IMR-90 (cell line): ENCODE data around the gene CD55. TPM values are rescaled to one million over a fixed set of nuclear protein-coding genes. Genes with fewer than 3 reads are reported as not detected.

Experiments used
- ATAC-seq: fragments of 200-7000 bp; cut with Tn5 transposase; 2 replicates; pipeline ENCODE4 v1.9.1; 2020; ENCODE audit warnings: low read depth, mild to moderate bottlenecking, moderate library complexity
- BruUV-seq: library from RNA; stranded (reverse); fragments of 400-500 nt; replicated peaks from 2 replicates; lab custom pipeline; 2021; lab: Mats Ljungman, UMichigan
- CTCF ChIA-PET: fragments of 300-600 bp; formaldehyde crosslinking; extraction: SDS; loops from one replicate; lab custom pipeline; 2021; ENCODE audit warnings: antibody characterized with exemption; lab: Yijun Ruan, JAX
- POLR2A ChIA-PET: fragments of 300-600 bp; sonication (Branson Sonifier 250); formaldehyde crosslinking; loops from one replicate; lab custom pipeline; 2022; ENCODE audit warnings: antibody characterized with exemption; ENCODE audit not compliant: unreplicated experiment; lab: Charles Lee
- DNase-seq: peaks from one replicate; pipeline ENCODE4 v3.0.0; 2013
- H2AFZ ChIP-seq: replicated peaks from 2 replicates; pipeline ENCODE3; 2013; ENCODE audit warnings: low read length, mild to moderate bottlenecking; ENCODE audit not compliant: poor library complexity
- H2AK5ac ChIP-seq: 2 replicates; pipeline ENCODE4 v1.6.1; 2013; ENCODE audit warnings: low read depth, low read length, inconsistent platforms
- H2AK9ac ChIP-seq: replicated peaks from 2 replicates; pipeline ENCODE3; 2013; ENCODE audit warnings: mild to moderate bottlenecking, low read depth, low read length, moderate library complexity; ENCODE audit not compliant: poor library complexity
- H2BK120ac ChIP-seq: 2 replicates; pipeline ENCODE4 v1.6.1; 2013; ENCODE audit warnings: low read depth, low read length, inconsistent platforms
- H2BK15ac ChIP-seq: 3 replicates; pipeline ENCODE4 v1.6.1; 2013; ENCODE audit warnings: low read depth, low read length, inconsistent platforms
- H2BK20ac ChIP-seq: 2 replicates; pipeline ENCODE4 v1.6.1; 2013; ENCODE audit warnings: low read depth, mild to moderate bottlenecking, inconsistent platforms, low read length, moderate library complexity
- H2BK5ac ChIP-seq: 2 replicates; pipeline ENCODE4 v1.6.1; 2013; ENCODE audit warnings: mild to moderate bottlenecking, low read depth, low read length, inconsistent platforms; ENCODE audit not compliant: poor library complexity, severe bottlenecking
- H3K14ac ChIP-seq: replicated peaks from 2 replicates; pipeline ENCODE4 v1.6.1; 2013; ENCODE audit warnings: low read depth, low read length, inconsistent platforms
- H3K18ac ChIP-seq: 2 replicates; pipeline ENCODE4 v1.6.1; 2013; ENCODE audit warnings: low read depth, low read length, control low read depth
- H3K23ac ChIP-seq: 2 replicates; pipeline ENCODE4 v1.6.1; 2013; ENCODE audit warnings: low read depth, low read length, inconsistent platforms
- H3K27ac ChIP-seq: 2 replicates; pipeline ENCODE4 v1.5.1; 2013; ENCODE audit warnings: mild to moderate bottlenecking, control low read depth, low read length; ENCODE audit not compliant: insufficient read depth
- H3K27me3 ChIP-seq: 2 replicates; pipeline ENCODE4 v1.6.1; 2013; ENCODE audit warnings: low read length; ENCODE audit not compliant: control insufficient read depth, insufficient read depth
- H3K36me3 ChIP-seq: 2 replicates; pipeline ENCODE4 v1.6.1; 2013; ENCODE audit warnings: low read length, mixed read lengths; ENCODE audit not compliant: control insufficient read depth, insufficient read depth
- H3K4ac ChIP-seq: 2 replicates; pipeline ENCODE4 v1.6.1; 2013; ENCODE audit warnings: low read depth, low read length, inconsistent platforms
- H3K4me1 ChIP-seq: 2 replicates; pipeline ENCODE4 v1.6.1; 2013; ENCODE audit warnings: low read length, mixed read lengths; ENCODE audit not compliant: control insufficient read depth, insufficient read depth
- H3K4me2 ChIP-seq: 2 replicates; pipeline ENCODE4 v1.6.1; 2013; ENCODE audit warnings: low read depth, mild to moderate bottlenecking, control low read depth, low read length, moderate library complexity
- H3K4me3 ChIP-seq: 2 replicates; pipeline ENCODE4 v1.5.1; 2013; ENCODE audit warnings: low read depth, mild to moderate bottlenecking, control low read depth, low read length, moderate library complexity; ENCODE audit not compliant: insufficient read depth
- H3K56ac ChIP-seq: 2 replicates; pipeline ENCODE4 v1.6.1; 2013; ENCODE audit warnings: low read length, inconsistent platforms; ENCODE audit not compliant: insufficient read depth; ENCODE audit errors: extremely low read depth
- H3K79me1 ChIP-seq, 2 experiments: 2 replicates each; pipeline ENCODE4 v1.6.1; 2013; ENCODE audit warnings: low read length in 2 of 2, inconsistent platforms in 1 of 2, low read depth in 1 of 2
- H3K9ac ChIP-seq: 2 replicates; pipeline ENCODE4 v1.6.1; 2013; ENCODE audit warnings: low read depth, low read length, control low read depth
- H3K9me1 ChIP-seq: 2 replicates; pipeline ENCODE4 v1.6.1; 2013; ENCODE audit warnings: low read length, inconsistent platforms; ENCODE audit not compliant: insufficient read depth
- H3K9me3 ChIP-seq: 2 replicates; pipeline ENCODE4 v1.6.1; 2013; ENCODE audit warnings: low read length; ENCODE audit not compliant: control insufficient read depth, insufficient read depth
- H4K20me1 ChIP-seq: 2 replicates; pipeline ENCODE4 v1.6.1; 2013; ENCODE audit warnings: low read length, inconsistent platforms; ENCODE audit not compliant: insufficient read depth
- H4K5ac ChIP-seq: 2 replicates; pipeline ENCODE4 v1.6.1; 2013; ENCODE audit warnings: mild to moderate bottlenecking, low read depth, low read length, control low read depth
- H4K8ac ChIP-seq, 2 experiments: 2 replicates each; pipeline ENCODE4 v1.6.1; 2013; ENCODE audit warnings: low read depth in 2 of 2, low read length in 2 of 2, control low read depth in 1 of 2, inconsistent platforms in 1 of 2
- H4K91ac ChIP-seq: 2 replicates; pipeline ENCODE4 v1.6.1; 2013; ENCODE audit warnings: low read depth, low read length, inconsistent platforms; ENCODE audit not compliant: insufficient read depth
- BHLHE40 ChIP-seq: fragments of 150-350 bp; IDR thresholded peaks from 2 replicates; pipeline ENCODE4 v1.6.1; 2016; ENCODE audit warnings: mild to moderate bottlenecking, low read depth, low read length
- CEBPB ChIP-seq: IDR thresholded peaks from 2 replicates; pipeline ENCODE4 v1.6.1; 2012; ENCODE audit warnings: low read depth, low read length, improper control_type of control experiment
- CHD1 ChIP-seq: IDR thresholded peaks from 2 replicates; pipeline ENCODE4 v1.6.1; 2012; ENCODE audit warnings: low read depth, low read length, improper control_type of control experiment
- FOS ChIP-seq: fragments of 150-350 bp; IDR thresholded peaks from 2 replicates; pipeline ENCODE4 v1.6.1; 2016; ENCODE audit warnings: low read depth, low read length
- MAFK ChIP-seq: IDR thresholded peaks from 2 replicates; pipeline ENCODE4 v1.6.1; 2012; ENCODE audit warnings: low read depth, low read length, improper control_type of control experiment
- MAZ ChIP-seq: IDR thresholded peaks from 2 replicates; pipeline ENCODE4 v1.6.1; 2012; ENCODE audit warnings: low read depth, mild to moderate bottlenecking, low read length, improper control_type of control experiment, moderate library complexity, borderline replicate concordance
- MXI1 ChIP-seq: IDR thresholded peaks from 2 replicates; pipeline ENCODE4 v1.6.1; 2012; ENCODE audit warnings: low read depth, mild to moderate bottlenecking, low read length, moderate library complexity, borderline replicate concordance
- NFE2L2 ChIP-seq: fragments of 150-350 bp; IDR thresholded peaks from 2 replicates; pipeline ENCODE4 v1.6.1; 2016; ENCODE audit warnings: low read depth, mild to moderate bottlenecking, low read length
- RAD21 ChIP-seq: IDR thresholded peaks from 2 replicates; pipeline ENCODE4 v1.6.1; 2012; ENCODE audit warnings: low read length, improper control_type of control experiment
- RCOR1 ChIP-seq: IDR thresholded peaks from 2 replicates; pipeline ENCODE4 v1.6.1; 2012; ENCODE audit warnings: mild to moderate bottlenecking, low read length, improper control_type of control experiment; ENCODE audit not compliant: insufficient replicate concordance
- RFX5 ChIP-seq: IDR thresholded peaks from 2 replicates; pipeline ENCODE4 v1.8.0; 2012; ENCODE audit warnings: low read depth, mild to moderate bottlenecking, low read length, moderate library complexity
- WGBS, 2 experiments: methylation state at CpG; one replicate each; pipeline versions ENCODE4 v1.1.5 to v1.1.7; 2013; ENCODE audit warnings: missing lambda C conversion rate in 2 of 2; ENCODE audit not compliant: insufficient read length in 1 of 2; ENCODE audit errors: extremely low coverage in 2 of 2; 5-methylcytosine and 5-hydroxymethylcytosine counted together
- dilution Hi-C: fragments of 300-500 bp; cut with HindIII; formaldehyde crosslinking; loops from one replicate; pipeline ENCODE4 v1.14.3; 2018; ENCODE audit warnings: low sequenced_read_pairs; ENCODE audit not compliant: unreplicated experiment
- in situ Hi-C: fragments of 300-500 bp; cut with MboI; formaldehyde crosslinking; loops from 3 replicates; pipeline ENCODE4 v1.14.3; 2019; ENCODE audit warnings: low sequenced_read_pairs, inconsistent platforms, mixed read lengths
- intact Hi-C: fragments of 100-400 bp; cut with micrococcal nuclease; formaldehyde crosslinking; loops from 2 replicates; pipeline ENCODE4 v1.10.0; 2022
- polyA plus RNA-seq, 3 experiments: library from polyadenylated mRNA; depleted of rRNA; stranded (reverse); fragments of >200 nt; gene quantifications; 2 replicates each; pipeline ENCODE4 v1.2.3, GENCODE V29; 2012; ENCODE audit warnings: low replicate concordance in 1 of 3
- total RNA-seq: library from RNA; depleted of rRNA; stranded (reverse); fragments of >200 nt; gene quantifications from 2 replicates; pipeline ENCODE4 v1.2.3, GENCODE V29; 2012
- TF ChIP-seq, protein P1 (sequence below): fragments of 150-350 bp; IDR thresholded peaks from 2 replicates; pipeline ENCODE4 v1.6.1; 2016; ENCODE audit warnings: low read depth, mild to moderate bottlenecking, low read length, moderate library complexity, borderline replicate concordance
- TF ChIP-seq, protein P2 (sequence below): fragments of 150-350 bp; IDR thresholded peaks from 2 replicates; pipeline ENCODE4 v1.6.1; 2017; ENCODE audit warnings: mild to moderate bottlenecking, antibody characterized with exemption, low read length, low read depth
- TF ChIP-seq, protein P3 (sequence below): conservative IDR thresholded peaks from 2 replicates; pipeline ENCODE4 v1.5.1; 2012; ENCODE audit warnings: mild to moderate bottlenecking, low read depth, low read length, improper control_type of control experiment

CD55 gene
- total and polyA plus RNA-seq, 2 of the 4 experiments (the other 2 are of a cell fraction) = 6.6 to 11.5 TPM

DNA sequence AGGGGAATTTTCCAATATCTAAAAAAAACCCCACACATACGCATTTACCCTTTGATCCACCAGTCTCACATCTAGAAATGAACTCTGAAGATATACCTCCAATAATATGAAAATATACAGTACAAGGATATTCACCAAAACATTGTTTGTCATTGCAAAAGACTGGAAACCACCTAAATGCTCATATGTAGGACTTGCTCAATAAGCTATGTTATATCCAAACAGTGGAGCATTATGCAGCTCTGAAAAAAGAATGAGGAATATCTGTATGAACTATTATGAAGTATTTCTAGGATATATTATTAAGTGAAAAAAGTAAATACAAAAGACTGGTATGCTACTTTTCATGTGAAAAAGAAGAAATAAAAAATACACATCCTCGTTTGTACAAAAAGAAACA is 43.6 kb downstream of the CD55 start:
- POLR2A ChIA-PET = no interaction called here
- in situ Hi-C loops = no loop called here
- H3K4ac ChIP-seq = no peak overlapping the region

More for the DNA sequence above, 43.6 kb downstream of the CD55 start:
- Histone ChIP-seq H3K27me3 (no peaks in the 10 kb centered on the region), H3K18ac (no peak overlapping the region), H3K27ac (no peak overlapping the region), H3K79me1 (no peaks in the 10 kb centered on the region), H3K9me1 (peaks cover 7% of the 10 kb centered on the region; the same call in 1 of the 2 replicates), H3K4me1 (peaks cover 4% of the 10 kb centered on the region), H3K4me2 (no peak overlapping the region), H3K56ac (no peak overlapping the region), H4K20me1 (no peaks in the 10 kb centered on the region), H2BK120ac (no peak overlapping the region), H2BK5ac (no peak overlapping the region), H4K5ac (no peak overlapping the region), H2BK15ac (no peak overlapping the region), H3K14ac (no peak overlapping the region), H4K91ac (no peak overlapping the region), H2AK5ac (no peak overlapping the region), H2BK20ac (no peak overlapping the region), H3K4me3 (no peak overlapping the region), H2AFZ (no peak overlapping the region), H2AK9ac (no peak overlapping the region), H3K9ac (no peak overlapping the region), H4K8ac (no peak overlapping the region), H3K23ac (no peak overlapping the region), H3K36me3 (no peaks in the 10 kb centered on the region), H3K9me3 (no peaks in the 10 kb centered on the region)
- intact Hi-C loops (no loop called here), dilution Hi-C loops (no loop called here)
- TF ChIP-seq RFX5 = no peak
- TF ChIP-seq CEBPB = no peak
- no peak for TF ChIP-seq RAD21
- no peak for TF ChIP-seq MAFK
- TF ChIP-seq CHD1 = no peak
- TF ChIP-seq NFE2L2 = no peak
- TF ChIP-seq, protein P1, sequence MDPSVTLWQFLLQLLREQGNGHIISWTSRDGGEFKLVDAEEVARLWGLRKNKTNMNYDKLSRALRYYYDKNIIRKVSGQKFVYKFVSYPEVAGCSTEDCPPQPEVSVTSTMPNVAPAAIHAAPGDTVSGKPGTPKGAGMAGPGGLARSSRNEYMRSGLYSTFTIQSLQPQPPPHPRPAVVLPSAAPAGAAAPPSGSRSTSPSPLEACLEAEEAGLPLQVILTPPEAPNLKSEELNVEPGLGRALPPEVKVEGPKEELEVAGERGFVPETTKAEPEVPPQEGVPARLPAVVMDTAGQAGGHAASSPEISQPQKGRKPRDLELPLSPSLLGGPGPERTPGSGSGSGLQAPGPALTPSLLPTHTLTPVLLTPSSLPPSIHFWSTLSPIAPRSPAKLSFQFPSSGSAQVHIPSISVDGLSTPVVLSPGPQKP = no peak
- TF ChIP-seq, protein P2, sequence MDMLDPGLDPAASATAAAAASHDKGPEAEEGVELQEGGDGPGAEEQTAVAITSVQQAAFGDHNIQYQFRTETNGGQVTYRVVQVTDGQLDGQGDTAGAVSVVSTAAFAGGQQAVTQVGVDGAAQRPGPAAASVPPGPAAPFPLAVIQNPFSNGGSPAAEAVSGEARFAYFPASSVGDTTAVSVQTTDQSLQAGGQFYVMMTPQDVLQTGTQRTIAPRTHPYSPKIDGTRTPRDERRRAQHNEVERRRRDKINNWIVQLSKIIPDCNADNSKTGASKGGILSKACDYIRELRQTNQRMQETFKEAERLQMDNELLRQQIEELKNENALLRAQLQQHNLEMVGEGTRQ = no peak
- TF ChIP-seq, protein P3, sequence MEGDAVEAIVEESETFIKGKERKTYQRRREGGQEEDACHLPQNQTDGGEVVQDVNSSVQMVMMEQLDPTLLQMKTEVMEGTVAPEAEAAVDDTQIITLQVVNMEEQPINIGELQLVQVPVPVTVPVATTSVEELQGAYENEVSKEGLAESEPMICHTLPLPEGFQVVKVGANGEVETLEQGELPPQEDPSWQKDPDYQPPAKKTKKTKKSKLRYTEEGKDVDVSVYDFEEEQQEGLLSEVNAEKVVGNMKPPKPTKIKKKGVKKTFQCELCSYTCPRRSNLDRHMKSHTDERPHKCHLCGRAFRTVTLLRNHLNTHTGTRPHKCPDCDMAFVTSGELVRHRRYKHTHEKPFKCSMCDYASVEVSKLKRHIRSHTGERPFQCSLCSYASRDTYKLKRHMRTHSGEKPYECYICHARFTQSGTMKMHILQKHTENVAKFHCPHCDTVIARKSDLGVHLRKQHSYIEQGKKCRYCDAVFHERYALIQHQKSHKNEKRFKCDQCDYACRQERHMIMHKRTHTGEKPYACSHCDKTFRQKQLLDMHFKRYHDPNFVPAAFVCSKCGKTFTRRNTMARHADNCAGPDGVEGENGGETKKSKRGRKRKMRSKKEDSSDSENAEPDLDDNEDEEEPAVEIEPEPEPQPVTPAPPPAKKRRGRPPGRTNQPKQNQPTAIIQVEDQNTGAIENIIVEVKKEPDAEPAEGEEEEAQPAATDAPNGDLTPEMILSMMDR = no peak
- TF ChIP-seq BHLHE40 = no peak
- no peak for TF ChIP-seq FOS
- no peak for TF ChIP-seq MXI1
- no peak for TF ChIP-seq MAZ
- no peak for TF ChIP-seq RCOR1
- no CpG with 5 or more reads among the region's 2 CpGs for WGBS, 2 experiments
- DNase-seq (no peak), ATAC-seq (no peak)
- no TSS peak for BruUV-seq
- CTCF ChIA-PET = no interaction called here
